ENCODE data around the gene NT5E.

DNA sequence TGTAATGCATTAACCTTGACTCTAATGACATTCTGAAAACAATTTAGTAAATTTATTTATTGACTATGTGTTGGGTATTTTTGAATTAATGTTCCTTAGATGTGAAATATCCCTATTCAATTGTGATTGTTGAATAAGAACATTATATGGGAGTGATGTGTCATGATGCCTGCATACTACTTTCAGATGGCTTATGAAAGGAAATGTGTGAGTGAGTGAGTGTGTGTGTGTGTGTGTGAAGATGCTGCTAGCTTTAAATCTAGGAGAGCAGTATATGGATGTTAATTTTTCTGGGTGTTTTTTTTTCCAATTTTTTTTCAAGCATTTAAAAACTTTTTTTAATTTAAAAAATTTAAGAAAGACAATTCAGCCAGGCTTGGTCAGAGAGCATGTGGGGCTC is 32.5 kb upstream of the NT5E start:
- TF ChIP-seq ISL1 (CRISPR knock-in tag; IDR thresholded peaks at IDR 0.05) (no peak), PATZ1 (CRISPR knock-in tag; IDR thresholded peaks at IDR 0.05; ENCODE audit: borderline replicate concordance) (no peak), ESRRG (CRISPR knock-in tag; IDR thresholded peaks at IDR 0.05) (no peak), ZNF8 (CRISPR knock-in tag; IDR thresholded peaks at IDR 0.05) (no peak)
- TF ChIP-seq, protein P1, sequence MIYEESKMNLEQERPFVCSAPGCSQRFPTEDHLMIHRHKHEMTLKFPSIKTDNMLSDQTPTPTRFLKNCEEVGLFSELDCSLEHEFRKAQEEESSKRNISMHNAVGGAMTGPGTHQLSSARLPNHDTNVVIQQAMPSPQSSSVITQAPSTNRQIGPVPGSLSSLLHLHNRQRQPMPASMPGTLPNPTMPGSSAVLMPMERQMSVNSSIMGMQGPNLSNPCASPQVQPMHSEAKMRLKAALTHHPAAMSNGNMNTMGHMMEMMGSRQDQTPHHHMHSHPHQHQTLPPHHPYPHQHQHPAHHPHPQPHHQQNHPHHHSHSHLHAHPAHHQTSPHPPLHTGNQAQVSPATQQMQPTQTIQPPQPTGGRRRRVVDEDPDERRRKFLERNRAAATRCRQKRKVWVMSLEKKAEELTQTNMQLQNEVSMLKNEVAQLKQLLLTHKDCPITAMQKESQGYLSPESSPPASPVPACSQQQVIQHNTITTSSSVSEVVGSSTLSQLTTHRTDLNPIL (CRISPR knock-in tag; IDR thresholded peaks at IDR 0.05; ENCODE audit: low read depth) = no peak
